Measurements from ENCODE around the gene ZNF362. TPM values are rescaled to one million over a fixed set of nuclear protein-coding genes. Genes with fewer than 3 reads are reported as not detected.

Gene ZNF362
- total and polyA plus RNA-seq, 2 of the 13 experiments (the other 11 are each of a cell fraction or from before 2014, with no cell fraction given) = 8.3 to 14.2 TPM

- TF ChIP-seq ZNF496 (CRISPR knock-in tag; IDR thresholded peaks at IDR 0.05; ENCODE audit: insufficient replicate concordance) = no peak
- peak; percentile 87 for TF ChIP-seq KDM3A (CRISPR knock-in tag; IDR thresholded peaks at IDR 0.05; ENCODE audit: low read depth)
- TF ChIP-seq, protein P1, sequence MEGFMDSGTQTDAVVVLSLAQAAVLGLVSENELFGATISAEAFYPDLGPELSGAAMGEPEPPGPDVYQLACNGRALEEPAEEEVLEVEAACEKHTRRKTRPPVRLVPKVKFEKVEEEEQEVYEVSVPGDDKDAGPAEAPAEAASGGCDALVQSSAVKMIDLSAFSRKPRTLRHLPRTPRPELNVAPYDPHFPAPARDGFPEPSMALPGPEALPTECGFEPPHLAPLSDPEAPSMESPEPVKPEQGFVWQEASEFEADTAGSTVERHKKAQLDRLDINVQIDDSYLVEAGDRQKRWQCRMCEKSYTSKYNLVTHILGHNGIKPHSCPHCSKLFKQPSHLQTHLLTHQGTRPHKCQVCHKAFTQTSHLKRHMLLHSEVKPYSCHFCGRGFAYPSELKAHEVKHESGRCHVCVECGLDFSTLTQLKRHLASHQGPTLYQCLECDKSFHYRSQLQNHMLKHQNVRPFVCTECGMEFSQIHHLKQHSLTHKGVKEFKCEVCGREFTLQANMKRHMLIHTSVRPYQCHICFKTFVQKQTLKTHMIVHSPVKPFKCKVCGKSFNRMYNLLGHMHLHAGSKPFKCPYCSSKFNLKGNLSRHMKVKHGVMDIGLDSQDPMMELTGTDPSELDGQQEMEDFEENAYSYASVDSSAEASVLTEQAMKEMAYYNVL (CRISPR knock-in tag; IDR thresholded peaks at IDR 0.05; ENCODE audit: borderline replicate concordance) = peak; percentile 96
- TF ChIP-seq ZNF740 (CRISPR knock-in tag; IDR thresholded peaks at IDR 0.05) = peak; percentile 90
- no peak for TF ChIP-seq RARG (CRISPR knock-in tag; IDR thresholded peaks at IDR 0.05; ENCODE audit: low read depth)
- peak; percentile 38; the same call in 1 of the 2 replicates for TF ChIP-seq ZNF780A (CRISPR knock-in tag; IDR thresholded peaks at IDR 0.05)
- TF ChIP-seq GATAD2A (CRISPR knock-in tag; IDR thresholded peaks at IDR 0.05) = peak; percentile 94
- TF ChIP-seq ZNF619 (CRISPR knock-in tag; IDR thresholded peaks at IDR 0.05) = peak; percentile 52; the same call in 1 of the 2 replicates
- TF ChIP-seq KLF12 (CRISPR knock-in tag; IDR thresholded peaks at IDR 0.05; ENCODE audit: borderline replicate concordance) = 0 out of 2 replicates have a peak, but pooled peaks have one; percentile 41
- no peak for TF ChIP-seq ZNF207 (IDR thresholded peaks at IDR 0.05; ENCODE audit: borderline replicate concordance)
- TF ChIP-seq RORA (CRISPR knock-in tag; IDR thresholded peaks at IDR 0.05) = no peak
- TF ChIP-seq ASH2L (IDR thresholded peaks at IDR 0.05; ENCODE audit: insufficient read length, low read depth, low read length) = peak; percentile 80
- TF ChIP-seq ZNF563 (CRISPR knock-in tag; IDR thresholded peaks at IDR 0.05) = 0 out of 2 replicates have a peak, but pooled peaks have one; percentile 39
- TF ChIP-seq MAFG (CRISPR knock-in tag; IDR thresholded peaks at IDR 0.05) = no peak
- peak; percentile 82 for TF ChIP-seq ATF3 (CRISPR knock-in tag; IDR thresholded peaks at IDR 0.05)
- TF ChIP-seq ZNF431 (CRISPR knock-in tag; IDR thresholded peaks at IDR 0.05; ENCODE audit: borderline replicate concordance, low read depth) = peak; percentile 77; the same call in 1 of the 2 replicates
- peak; percentile 64; the same call in 1 of the 2 replicates for TF ChIP-seq MXD1 (CRISPR knock-in tag; IDR thresholded peaks at IDR 0.05)
- no peak for TF ChIP-seq ARHGAP35 (CRISPR knock-in tag; IDR thresholded peaks at IDR 0.05; ENCODE audit: borderline replicate concordance)
- peak; percentile 65; the same call in 1 of the 2 replicates for TF ChIP-seq SIX1 (CRISPR knock-in tag; IDR thresholded peaks at IDR 0.05; ENCODE audit: borderline replicate concordance)
- no peak for TF ChIP-seq SCMH1 (CRISPR knock-in tag; IDR thresholded peaks at IDR 0.05; ENCODE audit: borderline replicate concordance)
- TF ChIP-seq ZNF550 (CRISPR knock-in tag; IDR thresholded peaks at IDR 0.05; ENCODE audit: borderline replicate concordance) = no peak
- no peak for TF ChIP-seq REXO4 (CRISPR knock-in tag; IDR thresholded peaks at IDR 0.05; ENCODE audit: borderline replicate concordance)
- TF ChIP-seq ZNF180 (CRISPR knock-in tag; IDR thresholded peaks at IDR 0.05; ENCODE audit: borderline replicate concordance, low read depth) = no peak
- TF ChIP-seq PITX1 (CRISPR knock-in tag; IDR thresholded peaks at IDR 0.05) = peak; percentile 92
- TF ChIP-seq ZNF616 (CRISPR knock-in tag; IDR thresholded peaks at IDR 0.05; ENCODE audit: low read depth) = no peak; the same call in 1 of the 2 replicates
- no peak for TF ChIP-seq NCOA1 (CRISPR knock-in tag; IDR thresholded peaks at IDR 0.05)
These were observed 85.9 kb downstream of the ZNF362 start (continued) for GRCh38 chr1:33342041-33342723.

All from HepG2 (cell line).